GM23338 (cell line): ENCODE data around the gene MORN2. TPM values are rescaled to one million over a fixed set of nuclear protein-coding genes. Genes with fewer than 3 reads are reported as not detected.

Source experiments
- ATAC-seq: fragments of 200-7000 bp; cut with Tn5 transposase; 3 replicates; pipeline ENCODE4 v1.9.1; 2020
- DNase-seq: peaks from one replicate; pipeline ENCODE4 v3.0.0-alpha.2; 2015; ENCODE audit warnings: low spot score
- H2AFZ ChIP-seq: fragments of 200-600 bp; sonication (generic); 2 replicates; pipeline ENCODE4 v1.8.0; 2016; ENCODE audit warnings: antibody characterized with exemption, mild to moderate bottlenecking, moderate library complexity
- H3F3A ChIP-seq: fragments of 200-600 bp; sonication (generic); replicated peaks from 2 replicates; pipeline ENCODE4 v1.8.0; 2017; ENCODE audit warnings: antibody characterized with exemption, mixed run types, low read depth
- H3K27ac ChIP-seq: fragments of 200-600 bp; sonication (generic); 2 replicates; pipeline ENCODE4 v1.6.1; 2016; ENCODE audit warnings: low read depth
- H3K27me3 ChIP-seq: fragments of 200-600 bp; sonication (generic); 2 replicates; pipeline ENCODE4 v1.8.0; 2016; ENCODE audit warnings: mild to moderate bottlenecking, mixed run types, moderate library complexity; ENCODE audit not compliant: insufficient read depth
- H3K36me3 ChIP-seq: fragments of 200-600 bp; sonication (generic); 2 replicates; pipeline ENCODE4 v1.8.0; 2016; ENCODE audit warnings: mild to moderate bottlenecking; ENCODE audit not compliant: insufficient read depth
- H3K4me1 ChIP-seq: fragments of 200-600 bp; sonication (generic); 2 replicates; pipeline ENCODE4 v1.8.0; 2016; ENCODE audit warnings: mild to moderate bottlenecking, moderate library complexity; ENCODE audit not compliant: insufficient read depth
- H3K4me2 ChIP-seq: fragments of 200-600 bp; sonication (generic); 2 replicates; pipeline ENCODE4 v1.7.1; 2017; ENCODE audit warnings: mixed run types
- H3K4me3 ChIP-seq: fragments of 200-600 bp; sonication (generic); 2 replicates; pipeline ENCODE4 v1.6.1; 2016; ENCODE audit warnings: mixed run types
- H3K79me2 ChIP-seq: fragments of 200-600 bp; sonication (generic); replicated peaks from 2 replicates; pipeline ENCODE4 v1.8.0; 2017; ENCODE audit warnings: mild to moderate bottlenecking; ENCODE audit not compliant: insufficient read depth
- H3K9me2 ChIP-seq: fragments of 200-600 bp; sonication (generic); 2 replicates; pipeline ENCODE4 v1.8.0; 2017; ENCODE audit not compliant: insufficient read depth
- H4K20me1 ChIP-seq: fragments of 200-600 bp; sonication (generic); replicated peaks from 2 replicates; pipeline ENCODE4 v1.8.0; 2017; ENCODE audit warnings: mild to moderate bottlenecking; ENCODE audit not compliant: insufficient read depth
- H3K27ac Mint-ChIP-seq: 2 replicates; pipeline ENCODE4 v1.8.0; 2020; ENCODE audit warnings: inconsistent platforms, mild to moderate bottlenecking, moderate library complexity, mixed read lengths
- H3K27me3 Mint-ChIP-seq: 3 replicates; pipeline ENCODE4 v1.8.0; 2022; ENCODE audit warnings: low read depth, mild to moderate bottlenecking, moderate library complexity, mixed read lengths, inconsistent platforms; ENCODE audit not compliant: insufficient read depth, poor library complexity
- H3K36me3 Mint-ChIP-seq: 3 replicates; pipeline ENCODE4 v1.8.0; 2021; ENCODE audit warnings: low read depth, mild to moderate bottlenecking, inconsistent platforms, moderate library complexity, mixed read lengths
- H3K4me1 Mint-ChIP-seq: 3 replicates; pipeline ENCODE4 v1.8.0; 2020; ENCODE audit warnings: mild to moderate bottlenecking, inconsistent platforms, mixed read lengths
- H3K4me3 Mint-ChIP-seq: 3 replicates; pipeline ENCODE4 v1.8.0; 2021; ENCODE audit warnings: moderate library complexity, mild to moderate bottlenecking, inconsistent platforms, mixed read lengths
- H3K9me3 Mint-ChIP-seq: 3 replicates; pipeline ENCODE4 v1.8.0; 2020; ENCODE audit warnings: moderate library complexity, mild to moderate bottlenecking, inconsistent platforms, mixed read lengths
- CREB1 ChIP-seq: fragments of 250-450 bp; sonication (Bioruptor Pico); IDR thresholded peaks from 2 replicates; pipeline ENCODE4 v1.5.0; 2020; ENCODE audit warnings: low read depth, mild to moderate bottlenecking, moderate library complexity
- CTCF ChIP-seq, 2 experiments: fragments of 200-600 bp in 1 of 2; sonication (generic) in 1 of 2; conservative IDR thresholded peaks; 2 replicates each; pipeline versions ENCODE4 v1.5.1 to v1.6.1; 2016 to 2017; ENCODE audit warnings: antibody characterized with exemption in 2 of 2, low read depth in 2 of 2, mild to moderate bottlenecking in 2 of 2, moderate library complexity in 1 of 2
- ETS1 ChIP-seq: IDR thresholded peaks from 2 replicates; pipeline ENCODE4 v1.6.1; 2016; ENCODE audit warnings: antibody characterized with exemption
- EZH2 ChIP-seq: fragments of 200-600 bp; sonication (generic); IDR thresholded peaks from one replicate; pipeline ENCODE4 v1.8.0; 2017; ENCODE audit warnings: antibody characterized with exemption, mild to moderate bottlenecking, low read depth; ENCODE audit not compliant: unreplicated experiment
- EZH2phosphoT487 ChIP-seq: fragments of 200-600 bp; sonication (generic); IDR thresholded peaks from one replicate; pipeline ENCODE4 v1.8.1; 2018; ENCODE audit warnings: antibody characterized with exemption; ENCODE audit not compliant: unreplicated experiment
- JUNB ChIP-seq: IDR thresholded peaks from one replicate; pipeline ENCODE4 v1.6.1; 2016; ENCODE audit warnings: antibody characterized with exemption; ENCODE audit not compliant: unreplicated experiment
- NANOG ChIP-seq: IDR thresholded peaks from 2 replicates; pipeline ENCODE4 v1.6.1; 2016; ENCODE audit warnings: antibody characterized with exemption, borderline replicate concordance
- POLR2AphosphoS5 ChIP-seq: IDR thresholded peaks from 2 replicates; pipeline ENCODE4 v1.6.1; 2016; ENCODE audit warnings: antibody characterized with exemption, low read depth
- REST ChIP-seq: IDR thresholded peaks from one replicate; pipeline ENCODE4 v1.6.1; 2018; ENCODE audit warnings: antibody characterized with exemption; ENCODE audit not compliant: unreplicated experiment
- STAT1 ChIP-seq: IDR thresholded peaks from one replicate; pipeline ENCODE4 v1.6.1; 2016; ENCODE audit warnings: antibody characterized with exemption; ENCODE audit not compliant: unreplicated experiment
- ZNF114 ChIP-seq: fragments of 250-450 bp; sonication (Bioruptor Pico); IDR thresholded peaks from 2 replicates; pipeline ENCODE4 v1.5.0; 2020; ENCODE audit warnings: mild to moderate bottlenecking, moderate library complexity
- ZNF331 ChIP-seq: fragments of 250-450 bp; sonication (Bioruptor Pico); IDR thresholded peaks from 2 replicates; pipeline ENCODE4 v1.5.0; 2020; ENCODE audit warnings: low read depth, mild to moderate bottlenecking, moderate library complexity
- ZNF462 ChIP-seq: fragments of 250-450 bp; sonication (Bioruptor Pico); IDR thresholded peaks from 2 replicates; pipeline ENCODE4 v1.5.0; 2020; ENCODE audit warnings: mild to moderate bottlenecking, moderate library complexity
- polyA plus RNA-seq: library from polyadenylated mRNA; unstranded; fragments of >200 nt; fragmentation: Nextera tagmentation; extraction: Ambion mirVana; gene quantifications from 2 replicates; pipeline ENCODE4 v1.2.1, GENCODE V29; 2016
- total RNA-seq: library from RNA; depleted of rRNA; stranded (reverse); fragments of >200 nt; shearing (Covaris generic); gene quantifications from 2 replicates; pipeline ENCODE4 v1.2.3, GENCODE V29; 2014

MORN2 gene
- total and polyA plus RNA-seq, 2 experiments from 2014 or later, result 7.6 to 45.2 TPM

- Mint-ChIP-seq H3K9me3 (no peaks in the 10 kb centered on the region), H3K27ac (no peak overlapping the region), H3K4me1 (peaks cover 5% of the 10 kb centered on the region; the same call in 1 of the 3 replicates), H3K4me3 (no peak overlapping the region), H3K36me3 (no peaks in the 10 kb centered on the region), H3K27me3 (peaks cover 4% of the 10 kb centered on the region)
- Histone ChIP-seq H3K9me2 (no peaks in the 10 kb centered on the region), H2AFZ (no peak overlapping the region), H3K4me2 (no peak overlapping the region), H3K4me1 (no peaks in the 10 kb centered on the region), H3K79me2 (no peaks in the 10 kb centered on the region), H3K36me3 (no peaks in the 10 kb centered on the region), H3K4me3 (no peak overlapping the region), H3K27ac (no peak overlapping the region), H3K27me3 (no peaks in the 10 kb centered on the region), H4K20me1 (no peaks in the 10 kb centered on the region), H3F3A (no peaks in the 10 kb centered on the region)
- TF ChIP-seq JUNB, result no peak
- TF ChIP-seq ZNF331, result no peak
- no peak for TF ChIP-seq POLR2AphosphoS5
- TF ChIP-seq ETS1, result no peak
- no peak for TF ChIP-seq ZNF462
- no peak for TF ChIP-seq REST
- TF ChIP-seq EZH2, result no peak
- no peak for TF ChIP-seq EZH2phosphoT487
- TF ChIP-seq CREB1 (CRISPR knock-in tag), result no peak
- TF ChIP-seq NANOG, result no peak
- no peak for TF ChIP-seq CTCF (conservative IDR thresholded peaks at IDR 0.05; ENCODE audit: low read depth in 2 of 2)
- TF ChIP-seq ZNF114 (CRISPR knock-in tag), result no peak
- no peak for TF ChIP-seq STAT1
- no peak for DNase-seq
- ATAC-seq, result no peak
These were observed 47.1 kb downstream of the MORN2 start for GRCh38 chr2:38922902-38923301.
